HEK293 (cell line): Measurements from ENCODE around the gene GNB1L.

ENCODE experiments used
- CTCF ChIA-PET: fragments of 350-600 bp; formaldehyde crosslinking; extraction: SDS; loops from one replicate; lab custom pipeline; 2021; ENCODE audit warnings: antibody characterized with exemption; lab: Yijun Ruan, JAX
- POLR2A ChIA-PET: fragments of 300-600 bp; formaldehyde crosslinking; extraction: SDS; loops from one replicate; lab custom pipeline; 2020; ENCODE audit warnings: antibody characterized with exemption, inconsistent platforms; lab: Yijun Ruan, JAX
- H3K27ac ChIP-seq: fragments of 200-500 bp; sonication (Bioruptor generic); 2 replicates; pipeline ENCODE4 v1.5.1; 2014; ENCODE audit warnings: low read depth, low read length, control low read depth, inconsistent platforms; ENCODE audit errors: extremely low read depth
- H3K36me3 ChIP-seq, 2 experiments: fragments of 200-500 bp in 1 of 2; sonication (Bioruptor generic) in 1 of 2; 1 replicate in 1 of 2; 2 replicates in 1 of 2; pipeline ENCODE4 v1.5.1; 2014 to 2017; ENCODE audit warnings: inconsistent platforms in 2 of 2, low read length in 2 of 2; ENCODE audit not compliant: control insufficient read depth in 2 of 2, insufficient read depth in 1 of 2
- H3K4me1 ChIP-seq: fragments of 200-500 bp; sonication (Bioruptor generic); 2 replicates; pipeline ENCODE4 v1.5.1; 2014; ENCODE audit warnings: mild to moderate bottlenecking, low read length, inconsistent platforms; ENCODE audit not compliant: control insufficient read depth, insufficient read depth
- H3K4me3 ChIP-seq: 2 replicates; pipeline ENCODE4 v1.5.1; 2011; ENCODE audit warnings: low read depth, mild to moderate bottlenecking, control low read depth, low read length, moderate library complexity
- H3K9me3 ChIP-seq: fragments of 200-500 bp; sonication (Bioruptor generic); 2 replicates; pipeline ENCODE4 v1.5.1; 2014; ENCODE audit warnings: low read depth, low read length, inconsistent platforms; ENCODE audit not compliant: control insufficient read depth, insufficient read depth
- KLF1 ChIP-seq: fragments of 450-650 bp; formaldehyde crosslinking; IDR thresholded peaks from 2 replicates; pipeline ENCODE4 v1.5.1; 2016; ENCODE audit warnings: missing biosample characterization, missing genetic modification characterization
- OSR2 ChIP-seq: fragments of 450-650 bp; formaldehyde crosslinking; IDR thresholded peaks from 2 replicates; pipeline ENCODE4 v1.5.1; 2016; ENCODE audit warnings: missing biosample characterization, missing genetic modification characterization
- SALL2 ChIP-seq: fragments of 450-650 bp; formaldehyde crosslinking; IDR thresholded peaks from 2 replicates; pipeline ENCODE4 v1.5.0; 2017; ENCODE audit warnings: missing biosample characterization, mild to moderate bottlenecking, missing genetic modification characterization, borderline replicate concordance
- ZBTB1 ChIP-seq: fragments of 450-650 bp; formaldehyde crosslinking; IDR thresholded peaks from 2 replicates; pipeline ENCODE4 v1.5.1; 2016; ENCODE audit warnings: missing biosample characterization, missing genetic modification characterization
- ZBTB17 ChIP-seq: fragments of 450-650 bp; formaldehyde crosslinking; IDR thresholded peaks from 2 replicates; pipeline ENCODE4 v1.5.1; 2016; ENCODE audit warnings: missing biosample characterization, missing genetic modification characterization
- ZBTB21 ChIP-seq: fragments of 450-650 bp; formaldehyde crosslinking; IDR thresholded peaks from 2 replicates; pipeline ENCODE4 v1.5.1; 2017; ENCODE audit warnings: missing biosample characterization, missing genetic modification characterization
- ZBTB26 ChIP-seq: fragments of 450-650 bp; formaldehyde crosslinking; optimal IDR thresholded peaks from 2 replicates; pipeline ENCODE3; 2016; ENCODE audit warnings: missing biosample characterization, mild to moderate bottlenecking, missing genetic modification characterization
- ZNF138 ChIP-seq: fragments of 450-650 bp; formaldehyde crosslinking; IDR thresholded peaks from 2 replicates; pipeline ENCODE4 v1.5.1; 2016; ENCODE audit warnings: missing biosample characterization, missing genetic modification characterization, borderline replicate concordance
- ZNF404 ChIP-seq: fragments of 450-650 bp; formaldehyde crosslinking; IDR thresholded peaks from 2 replicates; pipeline ENCODE4 v1.5.1; 2017; ENCODE audit warnings: missing biosample characterization, missing genetic modification characterization
- ZNF423 ChIP-seq: fragments of 450-650 bp; formaldehyde crosslinking; IDR thresholded peaks from 2 replicates; pipeline ENCODE4 v1.5.1; 2016; ENCODE audit warnings: missing biosample characterization, missing genetic modification characterization
- ZNF629 ChIP-seq: fragments of 450-650 bp; formaldehyde crosslinking; IDR thresholded peaks from 2 replicates; pipeline ENCODE4 v1.5.1; 2017; ENCODE audit warnings: missing biosample characterization, missing genetic modification characterization
- TF ChIP-seq, protein P1 (sequence below): fragments of 450-650 bp; formaldehyde crosslinking; IDR thresholded peaks from 2 replicates; pipeline ENCODE4 v1.5.1; 2016; ENCODE audit warnings: missing biosample characterization, missing genetic modification characterization
- TF ChIP-seq, protein P2 (sequence below): fragments of 450-650 bp; formaldehyde crosslinking; IDR thresholded peaks from 2 replicates; pipeline ENCODE4 v1.5.1; 2017; ENCODE audit warnings: missing biosample characterization, missing genetic modification characterization

The GNB1L gene

DNA sequence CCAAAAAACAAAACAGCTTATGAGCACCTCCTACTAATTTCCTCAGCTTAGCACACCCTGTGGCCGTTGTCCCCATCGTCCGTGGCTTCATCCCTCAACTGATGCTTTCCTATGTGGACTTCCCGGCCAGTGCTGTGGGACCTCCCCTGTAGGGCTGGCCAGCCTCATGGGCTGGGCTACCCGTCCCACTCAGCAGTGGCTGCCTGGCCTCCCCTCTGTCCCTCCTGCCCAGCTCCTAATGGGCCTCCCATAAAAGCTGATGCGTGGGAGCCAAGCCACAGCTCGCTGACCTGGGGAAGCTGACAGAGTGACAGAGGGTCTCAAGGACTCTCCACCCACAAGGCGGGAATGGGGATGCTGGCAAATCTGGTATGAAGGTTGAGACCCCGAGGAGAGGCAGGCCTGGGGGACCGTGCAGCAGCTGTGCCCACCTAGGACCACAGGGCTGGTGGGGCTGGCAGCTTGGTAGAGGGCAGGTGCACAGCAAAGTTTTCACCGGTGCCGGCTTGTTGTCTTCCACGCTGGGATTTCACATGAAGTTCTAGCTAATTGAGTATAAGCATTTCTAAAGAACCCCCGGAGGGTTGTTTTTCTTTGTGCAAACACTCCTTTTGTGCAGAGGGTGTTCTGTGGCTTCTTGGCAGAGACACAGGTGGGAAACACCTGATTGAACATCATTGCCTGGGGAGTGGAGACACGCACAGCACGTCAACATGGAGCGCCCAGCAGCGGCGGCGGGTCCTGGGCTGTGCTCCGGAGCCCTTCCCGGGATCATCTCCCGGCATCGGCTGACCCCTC is 70.9 kb downstream of the GNB1L start (continued):
- TF ChIP-seq, protein P1, sequence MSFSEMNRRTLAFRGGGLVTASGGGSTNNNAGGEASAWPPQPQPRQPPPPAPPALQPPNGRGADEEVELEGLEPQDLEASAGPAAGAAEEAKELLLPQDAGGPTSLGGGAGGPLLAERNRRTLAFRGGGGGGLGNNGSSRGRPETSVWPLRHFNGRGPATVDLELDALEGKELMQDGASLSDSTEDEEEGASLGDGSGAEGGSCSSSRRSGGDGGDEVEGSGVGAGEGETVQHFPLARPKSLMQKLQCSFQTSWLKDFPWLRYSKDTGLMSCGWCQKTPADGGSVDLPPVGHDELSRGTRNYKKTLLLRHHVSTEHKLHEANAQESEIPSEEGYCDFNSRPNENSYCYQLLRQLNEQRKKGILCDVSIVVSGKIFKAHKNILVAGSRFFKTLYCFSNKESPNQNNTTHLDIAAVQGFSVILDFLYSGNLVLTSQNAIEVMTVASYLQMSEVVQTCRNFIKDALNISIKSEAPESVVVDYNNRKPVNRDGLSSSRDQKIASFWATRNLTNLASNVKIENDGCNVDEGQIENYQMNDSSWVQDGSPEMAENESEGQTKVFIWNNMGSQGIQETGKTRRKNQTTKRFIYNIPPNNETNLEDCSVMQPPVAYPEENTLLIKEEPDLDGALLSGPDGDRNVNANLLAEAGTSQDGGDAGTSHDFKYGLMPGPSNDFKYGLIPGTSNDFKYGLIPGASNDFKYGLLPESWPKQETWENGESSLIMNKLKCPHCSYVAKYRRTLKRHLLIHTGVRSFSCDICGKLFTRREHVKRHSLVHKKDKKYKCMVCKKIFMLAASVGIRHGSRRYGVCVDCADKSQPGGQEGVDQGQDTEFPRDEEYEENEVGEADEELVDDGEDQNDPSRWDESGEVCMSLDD (tag by site-specific recombination) = no peak
- TF ChIP-seq ZBTB26 (tag by site-specific recombination) = no peak

GRCh38 chr22:19782533-19782932 is 72.1 kb downstream of the GNB1L start:
- H3K9me3 ChIP-seq = no peaks in the 10 kb centered on the region
- H3K27ac ChIP-seq = no peak overlapping the region
- ChIA-PET CTCF (interaction anchor here (0.9 to 1.8 kb wide), 4 partner anchors 7 to 128 kb away, joined by 3 to 7 read pairs (median 3); no protein-coding TSS in a partner anchor), POLR2A (no interaction called here)
- TF ChIP-seq ZNF138 (no peak), ZBTB21 (tag by site-specific recombination) (no peak), KLF1 (tag by site-specific recombination) (no peak), OSR2 (tag by site-specific recombination) (no peak), ZBTB1 (tag by site-specific recombination) (no peak), ZBTB17 (tag by site-specific recombination) (no peak)
- H3K4me3 ChIP-seq = no peak overlapping the region
- H3K36me3 ChIP-seq = no peaks in the 10 kb centered on the region
- H3K4me1 ChIP-seq = no peaks in the 10 kb centered on the region

DNA sequence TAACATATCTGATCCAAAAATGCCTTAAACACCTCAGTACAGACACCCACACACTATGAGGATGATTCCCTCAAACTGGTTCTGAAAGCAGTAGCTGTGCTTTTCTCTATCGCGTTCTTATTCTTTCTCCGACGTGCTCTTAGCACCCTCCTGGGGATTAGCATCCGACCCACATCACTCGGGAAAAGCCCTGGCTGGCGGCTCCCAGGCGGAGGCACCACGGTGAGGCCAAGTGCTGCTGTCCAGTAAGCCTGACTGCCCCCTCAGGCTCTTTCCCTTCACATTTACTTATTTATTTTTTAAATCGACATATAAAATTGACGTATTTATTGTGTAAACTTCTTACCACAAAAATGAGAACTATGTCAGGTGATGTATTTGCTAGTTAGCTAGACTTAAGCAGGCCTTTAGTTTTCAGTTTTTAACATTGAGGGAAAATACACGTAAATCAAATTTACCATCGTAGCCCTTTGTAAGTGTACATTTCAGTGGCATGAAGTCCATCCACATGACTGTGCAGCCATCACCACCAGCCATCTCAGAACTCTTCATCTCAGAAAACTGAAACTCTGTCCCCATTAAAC is 74.9 kb downstream of the GNB1L start:
- H3K4me1 ChIP-seq = no peaks in the 10 kb centered on the region
- no peaks in the 10 kb centered on the region for H3K9me3 ChIP-seq
- no peak overlapping the region for H3K27ac ChIP-seq
- TF ChIP-seq, protein P2, sequence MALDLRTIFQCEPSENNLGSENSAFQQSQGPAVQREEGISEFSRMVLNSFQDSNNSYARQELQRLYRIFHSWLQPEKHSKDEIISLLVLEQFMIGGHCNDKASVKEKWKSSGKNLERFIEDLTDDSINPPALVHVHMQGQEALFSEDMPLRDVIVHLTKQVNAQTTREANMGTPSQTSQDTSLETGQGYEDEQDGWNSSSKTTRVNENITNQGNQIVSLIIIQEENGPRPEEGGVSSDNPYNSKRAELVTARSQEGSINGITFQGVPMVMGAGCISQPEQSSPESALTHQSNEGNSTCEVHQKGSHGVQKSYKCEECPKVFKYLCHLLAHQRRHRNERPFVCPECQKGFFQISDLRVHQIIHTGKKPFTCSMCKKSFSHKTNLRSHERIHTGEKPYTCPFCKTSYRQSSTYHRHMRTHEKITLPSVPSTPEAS = no peak
- TF ChIP-seq OSR2 (tag by site-specific recombination) (peak; percentile 81), ZNF404 (tag by site-specific recombination) (no peak)
- POLR2A ChIA-PET = interaction anchor here (1.1 kb wide), 1 partner anchor 74 kb away, joined by 3 read pairs; no protein-coding TSS in a partner anchor
- H3K4me3 ChIP-seq = no peak overlapping the region
- CTCF ChIA-PET = interaction anchor here (0.7 to 2.2 kb wide), 3 partner anchors 23 to 192 kb away, joined by 3 to 12 read pairs (median 5); no protein-coding TSS in a partner anchor
- no peaks in the 10 kb centered on the region for H3K36me3 ChIP-seq

- H3K9me3 ChIP-seq = no peaks in the 10 kb centered on the region
These were observed 75.7 kb downstream of the GNB1L start for GRCh38 chr22:19779011-19779421.

More at GRCh38 chr22:19779011-19779421, 75.7 kb downstream of the GNB1L start:
- TF ChIP-seq ZNF629 (tag by site-specific recombination) (no peak), SALL2 (no peak), ZNF423 (no peak)
- TF ChIP-seq, all 188 proteins: peak for 0
- Histone ChIP-seq H3K36me3 (no peaks in the 10 kb centered on the region), H3K4me3 (no peak overlapping the region), H3K27ac (no peak overlapping the region), H3K4me1 (no peaks in the 10 kb centered on the region)
- CTCF ChIA-PET = interaction anchor here (1.5 to 2.2 kb wide), 2 partner anchors 22 to 49 kb away, joined by 5 to 12 read pairs; no protein-coding TSS in a partner anchor
- POLR2A ChIA-PET = interaction anchor here (1.1 kb wide), 1 partner anchor 75 kb away, joined by 3 read pairs; no protein-coding TSS in a partner anchor
